Measurements from ENCODE around the gene PAM.

The PAM gene

DNA sequence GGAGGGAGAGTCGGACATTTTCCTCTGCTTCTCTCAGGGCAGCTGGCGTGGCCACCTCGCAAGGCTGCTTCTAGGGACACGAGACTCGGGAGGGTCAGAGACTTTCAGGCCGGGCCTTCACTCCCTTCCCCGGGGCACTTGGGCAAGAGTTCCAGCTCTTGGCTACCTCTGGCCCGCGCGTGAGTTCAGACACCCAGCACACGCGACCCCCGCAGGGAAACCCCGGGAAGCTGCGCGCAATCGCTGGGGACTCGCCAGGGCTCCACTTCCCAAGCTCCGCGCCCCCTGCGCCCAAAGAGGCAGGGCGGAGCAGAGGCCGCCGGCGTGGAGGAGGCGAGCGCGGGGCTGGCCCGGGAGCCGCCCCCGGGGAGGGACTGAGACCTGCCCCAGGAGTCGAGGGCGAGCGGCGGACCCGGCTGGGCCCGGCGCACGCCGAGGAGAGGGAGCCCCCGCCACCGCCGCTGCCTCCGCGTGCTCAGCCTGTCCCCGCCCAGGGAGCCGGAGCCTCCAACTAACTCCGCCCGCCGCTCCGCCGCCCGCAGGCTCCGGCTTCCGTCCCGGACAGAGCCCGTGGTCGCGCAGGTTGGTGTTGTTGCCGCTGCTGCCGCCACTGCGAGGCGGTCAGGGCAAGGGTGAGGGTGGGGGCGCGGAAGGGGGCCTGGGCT lies at the start of gene PAM:
Gene PAM, plus strand, starts transcription at position 539 of the 665 bp plus-strand sequence. CDS start 110,891 bp downstream, outside the sequence.
- H3K27ac ChIP-seq (ENCODE audit: low read length) = peak within 1 kb of the TSS; percentile 18; the same call in 1 of the 2 replicates
- H3K4me1 ChIP-seq (ENCODE audit: low read length) = 0 out of 2 replicates have a peak, but pooled peaks cover 5% of the 10 kb centered on the region
- H3K9ac ChIP-seq (ENCODE audit: low read length) = peak within 1 kb of the TSS; percentile 63
- H3K9me3 ChIP-seq (replicated peaks; ENCODE audit: insufficient read depth, low read length) = no peaks in the 10 kb centered on the region
- DNase-seq = peak; percentile 84
- H4K20me1 ChIP-seq (ENCODE audit: insufficient read depth, low read length) = no peaks in the 10 kb centered on the region
- peak within 1 kb of the TSS; percentile 87 for H3K4me2 ChIP-seq (ENCODE audit: low read depth, low read length)
- no peaks in the 10 kb centered on the region for H3K36me3 ChIP-seq (replicated peaks; ENCODE audit: insufficient read depth, low read length)
- no peaks in the 10 kb centered on the region for H3F3A ChIP-seq (ENCODE audit: insufficient read depth, low read length)
- peak within 1 kb of the TSS; percentile 94 for H2AFZ ChIP-seq (ENCODE audit: low read length)
- TF ChIP-seq EZH2phosphoT487 (IDR thresholded peaks at IDR 0.05; ENCODE audit: low read length) (no peak), EZH2 (optimal IDR thresholded peaks at IDR 0.05; ENCODE audit: low read depth, low read length) (no peak)
- TF ChIP-seq, protein P1, sequence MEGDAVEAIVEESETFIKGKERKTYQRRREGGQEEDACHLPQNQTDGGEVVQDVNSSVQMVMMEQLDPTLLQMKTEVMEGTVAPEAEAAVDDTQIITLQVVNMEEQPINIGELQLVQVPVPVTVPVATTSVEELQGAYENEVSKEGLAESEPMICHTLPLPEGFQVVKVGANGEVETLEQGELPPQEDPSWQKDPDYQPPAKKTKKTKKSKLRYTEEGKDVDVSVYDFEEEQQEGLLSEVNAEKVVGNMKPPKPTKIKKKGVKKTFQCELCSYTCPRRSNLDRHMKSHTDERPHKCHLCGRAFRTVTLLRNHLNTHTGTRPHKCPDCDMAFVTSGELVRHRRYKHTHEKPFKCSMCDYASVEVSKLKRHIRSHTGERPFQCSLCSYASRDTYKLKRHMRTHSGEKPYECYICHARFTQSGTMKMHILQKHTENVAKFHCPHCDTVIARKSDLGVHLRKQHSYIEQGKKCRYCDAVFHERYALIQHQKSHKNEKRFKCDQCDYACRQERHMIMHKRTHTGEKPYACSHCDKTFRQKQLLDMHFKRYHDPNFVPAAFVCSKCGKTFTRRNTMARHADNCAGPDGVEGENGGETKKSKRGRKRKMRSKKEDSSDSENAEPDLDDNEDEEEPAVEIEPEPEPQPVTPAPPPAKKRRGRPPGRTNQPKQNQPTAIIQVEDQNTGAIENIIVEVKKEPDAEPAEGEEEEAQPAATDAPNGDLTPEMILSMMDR (IDR thresholded peaks at IDR 0.05; ENCODE audit: low read length) = no peak
- H3K79me2 ChIP-seq (ENCODE audit: low read length) = peaks cover 11% of the 10 kb centered on the region; the same call in 1 of the 2 replicates
- no peaks in the 10 kb centered on the region for H3K9me2 ChIP-seq (replicated peaks; ENCODE audit: insufficient read depth, low read length)
- peak within 1 kb of the TSS; percentile 86 for H3K4me3 ChIP-seq (ENCODE audit: low read length)
- H3K27me3 ChIP-seq (replicated peaks; ENCODE audit: insufficient read depth, low read length) = peaks cover 8% of the 10 kb centered on the region; the same call in 1 of the 2 replicates

DNA sequence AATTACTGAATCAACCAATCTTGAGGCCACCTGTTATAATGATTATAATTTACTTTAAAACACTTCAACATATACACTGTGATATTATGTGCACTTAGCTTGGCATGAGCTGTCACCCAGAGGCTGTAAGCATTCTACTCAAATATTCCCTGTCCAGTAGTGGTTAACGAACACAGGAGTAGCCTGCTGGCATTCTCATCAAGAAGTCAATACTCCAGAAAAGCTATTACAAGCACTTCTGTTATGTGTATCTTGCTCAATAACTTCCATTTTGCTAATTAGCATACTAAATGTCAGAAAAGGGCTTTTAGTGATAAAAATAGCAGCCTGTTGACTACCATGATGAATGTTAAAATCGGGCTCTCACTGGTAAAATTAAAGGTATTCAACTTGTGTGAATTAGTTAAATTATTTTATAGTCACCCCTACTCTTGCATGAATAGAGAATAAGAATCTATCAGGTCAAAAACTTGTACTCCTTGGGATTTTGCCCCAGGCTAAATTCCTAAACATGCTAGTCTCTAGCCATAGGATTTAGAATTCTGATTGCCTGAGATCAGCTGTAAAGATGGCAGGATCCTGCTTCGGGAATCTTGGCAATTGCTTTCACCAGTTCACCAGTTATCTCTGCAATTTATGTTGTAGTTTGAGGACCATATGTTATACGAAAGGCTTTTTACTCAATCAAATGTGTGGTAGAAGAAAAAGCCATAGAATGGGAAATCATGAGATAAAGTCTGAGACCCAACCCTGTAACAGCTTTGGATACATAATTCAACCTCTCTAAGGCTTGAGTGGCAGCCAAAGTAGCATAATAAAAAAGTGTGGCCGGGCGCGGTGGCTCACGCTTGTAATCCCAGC lies 43.4 kb upstream of the PAM start:
- no peak for DNase-seq
- H3K27me3 ChIP-seq (replicated peaks; ENCODE audit: insufficient read depth, low read length) = no peaks in the 10 kb centered on the region
- H3K27ac ChIP-seq (ENCODE audit: low read length) = no peak overlapping the region
- H3K9me3 ChIP-seq (replicated peaks; ENCODE audit: insufficient read depth, low read length) = no peaks in the 10 kb centered on the region
- H3F3A ChIP-seq (ENCODE audit: insufficient read depth, low read length) = no peaks in the 10 kb centered on the region
- no peaks in the 10 kb centered on the region for H3K9me2 ChIP-seq (replicated peaks; ENCODE audit: insufficient read depth, low read length)
- TF ChIP-seq, protein P1 (IDR thresholded peaks at IDR 0.05; ENCODE audit: low read length) = no peak
- no peak for TF ChIP-seq EZH2 (optimal IDR thresholded peaks at IDR 0.05; ENCODE audit: low read depth, low read length)
- TF ChIP-seq EZH2phosphoT487 (IDR thresholded peaks at IDR 0.05; ENCODE audit: low read length) = no peak
- H3K79me2 ChIP-seq (ENCODE audit: low read length) = no peaks in the 10 kb centered on the region
- H3K9ac ChIP-seq (ENCODE audit: low read length) = no peak overlapping the region
- H3K4me2 ChIP-seq (ENCODE audit: low read depth, low read length) = no peak overlapping the region
- no peak overlapping the region for H2AFZ ChIP-seq (ENCODE audit: low read length)
- no peaks in the 10 kb centered on the region for H4K20me1 ChIP-seq (ENCODE audit: insufficient read depth, low read length)
- H3K36me3 ChIP-seq (replicated peaks; ENCODE audit: insufficient read depth, low read length) = no peaks in the 10 kb centered on the region
- no peaks in the 10 kb centered on the region for H3K4me1 ChIP-seq (ENCODE audit: low read length)
- H3K4me3 ChIP-seq (ENCODE audit: low read length) = no peak overlapping the region

DNA sequence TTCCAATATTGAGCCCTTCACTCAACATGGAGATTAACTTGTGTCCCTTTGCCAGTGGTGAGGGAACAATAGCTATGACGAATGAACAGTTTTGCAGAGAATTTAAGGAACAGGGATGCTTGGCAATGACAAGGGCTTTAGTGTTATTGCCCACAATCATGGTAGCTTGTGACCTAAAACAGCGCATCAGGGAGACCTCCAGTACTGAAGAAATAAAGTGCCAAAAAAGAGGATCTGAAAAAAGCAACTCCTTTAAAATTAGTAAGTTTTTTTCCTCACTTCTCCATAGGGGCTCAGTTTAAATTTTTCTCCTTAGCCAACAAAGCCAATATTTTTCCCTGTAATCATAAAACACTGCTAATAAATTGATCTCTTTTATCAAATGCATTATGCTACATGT lies 41.8 kb upstream of the PAM start:
- Histone ChIP-seq H3K4me2 (ENCODE audit: low read depth, low read length) (no peak overlapping the region), H3K4me3 (ENCODE audit: low read length) (no peak overlapping the region), H3F3A (ENCODE audit: insufficient read depth, low read length) (no peaks in the 10 kb centered on the region), H3K36me3 (replicated peaks; ENCODE audit: insufficient read depth, low read length) (no peaks in the 10 kb centered on the region), H3K9me2 (replicated peaks; ENCODE audit: insufficient read depth, low read length) (no peaks in the 10 kb centered on the region), H3K4me1 (ENCODE audit: low read length) (no peaks in the 10 kb centered on the region), H4K20me1 (ENCODE audit: insufficient read depth, low read length) (no peaks in the 10 kb centered on the region), H3K9ac (ENCODE audit: low read length) (no peak overlapping the region), H3K9me3 (replicated peaks; ENCODE audit: insufficient read depth, low read length) (no peaks in the 10 kb centered on the region), H3K27me3 (replicated peaks; ENCODE audit: insufficient read depth, low read length) (no peaks in the 10 kb centered on the region), H3K79me2 (ENCODE audit: low read length) (no peaks in the 10 kb centered on the region), H3K27ac (ENCODE audit: low read length) (no peak overlapping the region), H2AFZ (ENCODE audit: low read length) (no peak overlapping the region)
- no peak for DNase-seq
- TF ChIP-seq EZH2 (optimal IDR thresholded peaks at IDR 0.05; ENCODE audit: low read depth, low read length) = no peak
- TF ChIP-seq EZH2phosphoT487 (IDR thresholded peaks at IDR 0.05; ENCODE audit: low read length) = no peak

All from MM.1S (cell line).